Measurements from ENCODE around the gene DRAXIN. TPM values are rescaled to one million over a fixed set of nuclear protein-coding genes. Genes with fewer than 3 reads are reported as not detected.

Gene DRAXIN
- total RNA-seq, 4 donors from 2014 or later: 0.08 to 0.10 (median 0.08) TPM; not detected in 1

DNA sequence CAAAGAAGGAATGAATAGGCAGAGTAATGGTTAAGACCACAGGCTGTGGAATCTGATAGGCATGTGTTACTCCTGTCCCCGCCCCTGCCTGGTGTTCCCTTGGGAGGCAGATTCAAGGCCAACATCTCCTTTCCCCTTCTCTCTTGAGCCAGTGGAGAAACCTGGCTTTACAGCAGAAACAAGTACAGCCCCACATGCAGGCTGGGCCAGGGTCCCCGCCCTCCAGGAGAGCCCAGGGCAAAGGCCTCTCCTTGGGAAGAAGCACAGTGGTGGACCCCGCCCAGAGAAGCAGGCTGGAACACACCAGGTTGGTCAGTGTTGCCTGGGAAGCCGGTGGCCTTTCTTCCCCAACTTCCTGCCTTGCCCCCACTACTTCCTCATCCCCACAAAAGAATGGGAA is 77.3 kb downstream of the DRAXIN start:
- 32% methylated on average over 3 of the region's 4 CpGs for WGBS
- no peak for DNase-seq (ENCODE audit: low spot score in 2 of 2)
- Histone ChIP-seq H3K27me3 (no peaks in the 10 kb centered on the region), H3K4me3 (no peak overlapping the region), H3K9me3 (no peaks in the 10 kb centered on the region), H3K36me3 (no peaks in the 10 kb centered on the region), H3K27ac (no peak overlapping the region), H3K4me1 (no peaks in the 10 kb centered on the region)
- TF ChIP-seq, protein P1, sequence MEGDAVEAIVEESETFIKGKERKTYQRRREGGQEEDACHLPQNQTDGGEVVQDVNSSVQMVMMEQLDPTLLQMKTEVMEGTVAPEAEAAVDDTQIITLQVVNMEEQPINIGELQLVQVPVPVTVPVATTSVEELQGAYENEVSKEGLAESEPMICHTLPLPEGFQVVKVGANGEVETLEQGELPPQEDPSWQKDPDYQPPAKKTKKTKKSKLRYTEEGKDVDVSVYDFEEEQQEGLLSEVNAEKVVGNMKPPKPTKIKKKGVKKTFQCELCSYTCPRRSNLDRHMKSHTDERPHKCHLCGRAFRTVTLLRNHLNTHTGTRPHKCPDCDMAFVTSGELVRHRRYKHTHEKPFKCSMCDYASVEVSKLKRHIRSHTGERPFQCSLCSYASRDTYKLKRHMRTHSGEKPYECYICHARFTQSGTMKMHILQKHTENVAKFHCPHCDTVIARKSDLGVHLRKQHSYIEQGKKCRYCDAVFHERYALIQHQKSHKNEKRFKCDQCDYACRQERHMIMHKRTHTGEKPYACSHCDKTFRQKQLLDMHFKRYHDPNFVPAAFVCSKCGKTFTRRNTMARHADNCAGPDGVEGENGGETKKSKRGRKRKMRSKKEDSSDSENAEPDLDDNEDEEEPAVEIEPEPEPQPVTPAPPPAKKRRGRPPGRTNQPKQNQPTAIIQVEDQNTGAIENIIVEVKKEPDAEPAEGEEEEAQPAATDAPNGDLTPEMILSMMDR (IDR thresholded peaks at IDR 0.05): no peak
- TF ChIP-seq POLR2A (IDR thresholded peaks at IDR 0.05) (no peak), POLR2AphosphoS5 (IDR thresholded peaks at IDR 0.05) (no peak), EP300 (IDR thresholded peaks at IDR 0.05) (no peak)

DNA sequence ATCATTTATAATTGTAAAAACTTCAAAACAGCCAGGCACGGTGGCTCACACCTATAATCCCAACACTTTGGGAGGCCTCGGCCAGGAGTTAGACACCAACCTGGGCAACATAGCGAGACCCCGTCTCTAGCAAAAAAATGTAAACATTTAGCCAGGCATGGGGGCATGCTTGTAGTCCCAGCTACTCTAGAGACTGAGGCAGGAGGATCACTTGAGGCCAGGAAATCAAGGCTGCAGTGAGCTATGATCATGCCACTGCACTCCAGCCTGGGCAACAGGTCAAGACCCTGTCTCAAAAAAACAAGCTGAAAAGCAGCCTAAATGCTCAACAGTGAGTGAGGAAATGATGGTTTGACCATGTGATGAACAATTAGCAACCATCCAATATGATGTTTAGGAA is 77.8 kb downstream of the DRAXIN start:
- 78% methylated on average over 3 of the region's 4 CpGs for WGBS
- Histone ChIP-seq H3K9me3 (no peaks in the 10 kb centered on the region), H3K27ac (no peak overlapping the region), H3K36me3 (no peaks in the 10 kb centered on the region), H3K4me1 (no peaks in the 10 kb centered on the region), H3K27me3 (no peaks in the 10 kb centered on the region), H3K4me3 (no peak overlapping the region)
- no peak for TF ChIP-seq POLR2A (IDR thresholded peaks at IDR 0.05)
- TF ChIP-seq, protein P1 (IDR thresholded peaks at IDR 0.05): no peak
- TF ChIP-seq EP300 (IDR thresholded peaks at IDR 0.05): no peak
- TF ChIP-seq POLR2AphosphoS5 (IDR thresholded peaks at IDR 0.05): no peak
- no peak for DNase-seq (ENCODE audit: low spot score in 2 of 2)

DNA sequence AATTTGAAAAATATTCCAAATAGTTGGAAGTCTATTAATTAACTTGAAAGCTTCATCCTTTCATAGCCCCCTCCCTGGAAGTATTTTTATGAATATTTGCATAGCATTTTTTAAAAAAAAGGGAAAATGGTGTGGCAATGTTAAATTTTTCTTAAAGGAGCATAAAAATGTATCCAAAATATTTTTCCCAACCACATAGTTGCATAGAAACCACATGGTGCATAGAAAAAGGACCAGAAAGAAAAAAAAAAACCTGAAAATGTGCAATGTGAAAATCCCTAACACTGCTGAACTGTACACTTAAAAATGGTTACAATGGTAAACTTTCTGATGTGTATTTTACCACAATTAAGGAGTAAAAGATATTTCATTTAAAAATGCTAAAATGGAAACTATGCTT is 78.5 kb downstream of the DRAXIN start:
- Histone ChIP-seq H3K4me1 (no peaks in the 10 kb centered on the region), H3K27me3 (no peaks in the 10 kb centered on the region), H3K36me3 (no peaks in the 10 kb centered on the region), H3K4me3 (no peak overlapping the region), H3K9me3 (no peaks in the 10 kb centered on the region), H3K27ac (no peak overlapping the region)
- DNase-seq (ENCODE audit: low spot score in 2 of 2): no peak
- TF ChIP-seq POLR2A (IDR thresholded peaks at IDR 0.05) (no peak), EP300 (IDR thresholded peaks at IDR 0.05) (no peak), POLR2AphosphoS5 (IDR thresholded peaks at IDR 0.05) (no peak)
- TF ChIP-seq, protein P1 (IDR thresholded peaks at IDR 0.05): no peak

DNA sequence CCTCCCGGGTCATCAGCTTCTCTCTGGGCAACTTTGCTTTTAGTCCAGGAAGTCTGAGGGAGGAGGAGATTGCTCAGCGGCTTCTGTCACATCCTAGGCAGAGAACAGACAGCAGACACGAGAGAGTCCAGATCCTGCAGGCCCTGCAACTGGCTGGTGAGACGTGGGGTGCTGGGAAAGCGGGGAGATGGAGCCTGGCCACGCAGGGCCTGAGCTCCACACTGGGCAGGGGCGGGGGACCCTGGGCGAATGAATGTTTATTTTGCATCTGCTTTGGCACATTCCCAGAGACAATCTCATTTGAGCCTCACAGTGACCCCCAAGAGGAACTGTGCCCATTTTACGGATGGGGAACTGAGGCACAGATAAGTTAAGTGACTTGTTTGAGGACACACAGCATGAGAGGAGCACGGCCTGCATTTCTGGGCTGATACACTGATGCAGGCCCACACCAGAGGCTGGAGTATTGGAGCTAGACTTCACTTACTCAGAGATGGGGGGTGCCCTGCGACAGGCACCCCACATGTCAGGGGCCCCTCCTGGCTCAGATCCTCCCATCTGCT is 80.1 kb downstream of the DRAXIN start:
- H3K4me3 ChIP-seq: no peak overlapping the region
- 65% methylated on average over 7 of the region's 11 CpGs for WGBS
- H3K4me1 ChIP-seq: no peaks in the 10 kb centered on the region
- DNase-seq (ENCODE audit: low spot score in 2 of 2): no peak
- TF ChIP-seq POLR2AphosphoS5 (IDR thresholded peaks at IDR 0.05): no peak
- H3K36me3 ChIP-seq: no peaks in the 10 kb centered on the region
- no peaks in the 10 kb centered on the region for H3K27me3 ChIP-seq
- H3K27ac ChIP-seq: no peak overlapping the region
- H3K9me3 ChIP-seq: no peaks in the 10 kb centered on the region

DNA sequence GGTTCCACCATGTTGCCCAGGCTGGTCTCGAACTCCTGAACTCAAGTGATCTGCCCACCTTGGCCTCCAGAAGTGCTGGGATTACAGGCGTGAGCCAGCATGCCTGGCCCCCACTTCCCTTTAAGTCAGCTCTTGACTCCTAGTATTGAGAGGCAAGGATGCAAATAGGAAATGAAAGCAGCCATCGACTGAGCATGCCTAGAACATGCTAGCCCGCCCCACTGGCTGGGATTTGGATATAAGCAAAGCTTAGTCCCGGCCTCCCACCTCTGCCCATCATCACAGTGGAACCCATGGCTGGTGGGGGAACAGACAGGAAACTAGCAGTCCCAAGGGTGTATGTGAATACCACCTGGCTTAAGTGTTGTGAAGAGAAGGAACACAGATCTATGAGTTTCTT is 80.9 kb downstream of the DRAXIN start:
- Histone ChIP-seq H3K27ac (no peak overlapping the region), H3K9me3 (no peaks in the 10 kb centered on the region), H3K27me3 (no peaks in the 10 kb centered on the region), H3K4me3 (no peak overlapping the region), H3K4me1 (no peaks in the 10 kb centered on the region), H3K36me3 (no peaks in the 10 kb centered on the region)
- no peak for TF ChIP-seq POLR2AphosphoS5 (IDR thresholded peaks at IDR 0.05)
- no peak for TF ChIP-seq EP300 (IDR thresholded peaks at IDR 0.05)
- TF ChIP-seq, protein P1 (IDR thresholded peaks at IDR 0.05): no peak
- no peak for TF ChIP-seq POLR2A (IDR thresholded peaks at IDR 0.05)
- WGBS: 65% methylated on average over 5 of the region's 5 CpGs
- DNase-seq (ENCODE audit: low spot score in 2 of 2): no peak

DNA sequence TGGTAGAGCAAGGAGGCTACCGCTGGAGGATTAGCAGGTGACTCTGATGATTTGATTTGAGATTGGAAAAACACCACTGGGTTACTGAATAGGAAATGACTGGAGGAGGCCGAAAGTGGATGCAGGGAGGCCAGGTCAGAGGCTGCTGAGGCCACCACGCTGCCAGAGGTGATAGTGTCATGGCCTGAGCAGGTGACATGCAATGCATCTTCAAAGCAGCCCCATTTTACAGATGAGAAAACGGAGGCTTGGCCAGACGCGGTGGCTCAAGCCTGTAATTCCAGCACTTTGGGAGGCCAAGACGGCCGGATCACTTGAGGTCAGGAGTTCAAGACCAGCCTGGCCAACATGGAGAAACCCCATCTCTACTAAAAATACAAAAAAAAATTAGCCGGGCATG is 83.2 kb downstream of the DRAXIN start:
- no peaks in the 10 kb centered on the region for H3K4me1 ChIP-seq

More for the DNA sequence above, 83.2 kb downstream of the DRAXIN start:
- Histone ChIP-seq H3K27me3 (no peaks in the 10 kb centered on the region), H3K36me3 (no peaks in the 10 kb centered on the region), H3K4me3 (no peak overlapping the region), H3K9me3 (no peaks in the 10 kb centered on the region), H3K27ac (no peak overlapping the region)
- TF ChIP-seq EP300 (IDR thresholded peaks at IDR 0.05): no peak
- 91% methylated on average over 9 of the region's 9 CpGs for WGBS
- DNase-seq (ENCODE audit: low spot score in 2 of 2): no peak

Other genes starting within 250 kb of the DRAXIN start
- not detected for gene DISP3, start 212.6 kb upstream of the DRAXIN start, total RNA-seq
- gene FBXO2, start 37.3 kb upstream of the DRAXIN start, total RNA-seq: 10 to 100 TPM in 3 of 4 donors, 1 to 10 TPM in 1; 8.2 to 16.7 (median 13.5) TPM
- 10 to 100 TPM; 17.2 to 56.3 (median 28.1) TPM for gene FBXO44, start 36.8 kb upstream of the DRAXIN start, total RNA-seq
- gene FBXO6, start 27.5 kb upstream of the DRAXIN start, total RNA-seq: 10 to 100 TPM; 13.7 to 21.5 (median 15.9) TPM
- gene MAD2L2, start 10.6 kb upstream of the DRAXIN start, total RNA-seq: 10 to 100 TPM; 25.4 to 35.0 (median 32.7) TPM
- gene AGTRAP, start 44.4 kb downstream of the DRAXIN start, total RNA-seq: 10 to 100 TPM; 34.7 to 52.5 (median 47.2) TPM
- 1 to 10 TPM in 2 of 4 donors, not detected in 2; 1.1 to 6.1 TPM for gene C1orf167, start 70.5 kb downstream of the DRAXIN start, total RNA-seq
- gene MTHFR, start 114.3 kb downstream of the DRAXIN start, total RNA-seq: 10 to 100 TPM; 35.0 to 57.5 (median 39.7) TPM
- gene CLCN6, start 114.5 kb downstream of the DRAXIN start, total RNA-seq: 10 to 100 TPM in 2 of 4 donors, 1 to 10 TPM in 2; 6.2 to 22.5 (median 10.2) TPM
- gene NPPA, start 156.1 kb downstream of the DRAXIN start, total RNA-seq: not detected
- not detected for gene NPPB, start 167.2 kb downstream of the DRAXIN start, total RNA-seq
- gene KIAA2013, start 234.7 kb downstream of the DRAXIN start, total RNA-seq: 10 to 100 TPM; 59.5 to 98.4 (median 78.8) TPM
- gene PLOD1, start 243.0 kb downstream of the DRAXIN start, total RNA-seq: 10 to 100 TPM; 26.7 to 47.6 (median 37.7) TPM

Measured in suprapubic skin (tissue), 4 donors.